K562 (cell line): Measurements from ENCODE around the gene CLCN6. TPM values are rescaled to one million over a fixed set of nuclear protein-coding genes. Genes with fewer than 3 reads are reported as not detected.

Source experiments
- CBFA2T3 ChIP-seq: fragments of 450-650 bp; IDR thresholded peaks from 2 replicates; pipeline ENCODE4 v1.6.1; 2017
- CEBPG ChIP-seq, 3 experiments: fragments of 200-800 bp in 1 of 3; sonication (Bioruptor generic) in 1 of 3; sonication (generic) in 1 of 3; formaldehyde crosslinking in 1 of 3; IDR thresholded peaks in 2 of 3; conservative IDR thresholded peaks in 1 of 3; 2 replicates each; pipeline versions ENCODE4 v1.6.1 to v1.8.0; 2016 to 2022; ENCODE audit warnings: missing compliant biosample characterization in 2 of 3, missing genetic modification characterization in 2 of 3, mild to moderate bottlenecking in 1 of 3, missing genetic modification reagents in 1 of 3
- CREB1 ChIP-seq, 2 experiments: sonication (generic) in 1 of 2; formaldehyde crosslinking in 1 of 2; IDR thresholded peaks; 2 replicates each; pipeline versions ENCODE4 v1.6.1 to v1.8.0; 2012 to 2022; ENCODE audit warnings: inconsistent platforms in 1 of 2, mild to moderate bottlenecking in 1 of 2, missing genetic modification reagents in 1 of 2, moderate library complexity in 1 of 2
- DDX20 ChIP-seq: fragments of 450-650 bp; IDR thresholded peaks from 2 replicates; pipeline ENCODE4 v1.6.1; 2016; ENCODE audit warnings: missing genetic modification characterization, low read depth, mild to moderate bottlenecking, missing compliant biosample characterization, moderate library complexity
- FOXJ3 ChIP-seq: sonication (generic); formaldehyde crosslinking; IDR thresholded peaks from 2 replicates; pipeline ENCODE4 v1.4.0; 2020; ENCODE audit warnings: mild to moderate bottlenecking, missing genetic modification reagents
- KDM2B ChIP-seq: fragments of 250-450 bp; sonication (Bioruptor Pico); IDR thresholded peaks from 2 replicates; pipeline ENCODE4 v1.8.0; 2021; ENCODE audit warnings: mild to moderate bottlenecking, moderate library complexity
- NCOA2 ChIP-seq, 2 experiments: fragments of 450-650 bp; IDR thresholded peaks; 2 replicates each; pipeline ENCODE4 v1.6.1; 2018; ENCODE audit warnings: mild to moderate bottlenecking in 2 of 2, moderate library complexity in 1 of 2; ENCODE audit not compliant: partially characterized antibody in 2 of 2
- RAD21 ChIP-seq, 2 experiments: fragments of 250-450 bp in 1 of 2; fragments of 450-650 bp in 1 of 2; sonication (Bioruptor Pico) in 1 of 2; formaldehyde crosslinking in 1 of 2; IDR thresholded peaks in 1 of 2; conservative IDR thresholded peaks in 1 of 2; 2 replicates each; pipeline versions ENCODE4 v1.4.0 to v1.8.0; 2020 to 2022; ENCODE audit warnings: mild to moderate bottlenecking in 2 of 2, moderate library complexity in 1 of 2
- RUNX1 ChIP-seq: sonication (generic); IDR thresholded peaks from 2 replicates; pipeline ENCODE4 v1.6.1; 2016; ENCODE audit warnings: antibody characterized with exemption, low read depth
- SRSF1 ChIP-seq: fragments of 200-400 bp; formaldehyde crosslinking; IDR thresholded peaks from 2 replicates; pipeline ENCODE4 v1.6.1; 2017; ENCODE audit warnings: mild to moderate bottlenecking, low read depth, low read length, moderate library complexity
- TCF7 ChIP-seq: sonication (generic); IDR thresholded peaks from 2 replicates; pipeline ENCODE4 v1.6.1; 2016; ENCODE audit warnings: antibody characterized with exemption, borderline replicate concordance
- TFE3 ChIP-seq: fragments of 450-650 bp; formaldehyde crosslinking; IDR thresholded peaks from 2 replicates; pipeline ENCODE4 v1.4.0; 2020; ENCODE audit warnings: mild to moderate bottlenecking, mixed read lengths
- ZNF384 ChIP-seq: IDR thresholded peaks from 2 replicates; pipeline ENCODE4 v1.6.1; 2012; ENCODE audit warnings: low read depth, low read length, improper control_type of control experiment
- ZNF511 ChIP-seq: sonication (generic); formaldehyde crosslinking; IDR thresholded peaks from 2 replicates; pipeline ENCODE4 v1.8.0; 2022; ENCODE audit warnings: mild to moderate bottlenecking, missing genetic modification reagents
- ZNF584 ChIP-seq: fragments of 200-800 bp; sonication (Bioruptor generic); IDR thresholded peaks from 2 replicates; pipeline ENCODE4 v1.6.1; 2016; ENCODE audit warnings: low read depth, mild to moderate bottlenecking, missing genetic modification characterization, missing compliant biosample characterization
- ZNF639 ChIP-seq, 2 experiments: fragments of 200-800 bp in 1 of 2; sonication (Bioruptor generic) in 1 of 2; sonication (generic) in 1 of 2; formaldehyde crosslinking in 1 of 2; IDR thresholded peaks in 1 of 2; conservative IDR thresholded peaks in 1 of 2; 2 replicates each; pipeline versions ENCODE4 v1.5.0 to v1.6.1; 2016 to 2020; ENCODE audit warnings: missing compliant biosample characterization in 1 of 2, missing genetic modification characterization in 1 of 2, missing genetic modification reagents in 1 of 2
- polyA plus RNA-seq, 8 experiments: library from polyadenylated mRNA; depleted of rRNA in 4 of 8; stranded (reverse) in 5 of 8; unstranded in 3 of 8; fragments of >200 nt; fragmentation: Nextera tagmentation in 2 of 8; fragmentation: Illumina TruSeq in 1 of 8; extraction: Ambion mirVana in 2 of 8; extraction: Trizol in 1 of 8; gene quantifications; 2 replicates each; pipeline versions ENCODE4 v1.2.1 to v1.2.3, GENCODE V29; 2011 to 2014; ENCODE audit warnings: inconsistent platforms in 1 of 8, missing spikeins in 1 of 8
- total RNA-seq, 7 experiments: library from RNA; depleted of rRNA in 6 of 7; stranded (reverse); fragments of >200 nt in 6 of 7; fragmentation: Illumina TruSeq in 2 of 7; extraction: Trizol in 2 of 7; gene quantifications; 2 replicates each; pipeline versions ENCODE4 v1.2.1 to v1.2.3, GENCODE V29; 2011 to 2021; ENCODE audit warnings: low replicate concordance in 1 of 7
- TF ChIP-seq, protein P1 (sequence below): sonication (generic); formaldehyde crosslinking; IDR thresholded peaks from 2 replicates; pipeline ENCODE4 v1.8.1; 2023; ENCODE audit warnings: mild to moderate bottlenecking, missing genetic modification reagents

CLCN6 gene
- total and polyA plus RNA-seq, 9 of the 15 experiments (the other 6 are each of a cell fraction or from before 2014, with no cell fraction given), result 2.0 to 21.8 (median 13.6) TPM

DNA sequence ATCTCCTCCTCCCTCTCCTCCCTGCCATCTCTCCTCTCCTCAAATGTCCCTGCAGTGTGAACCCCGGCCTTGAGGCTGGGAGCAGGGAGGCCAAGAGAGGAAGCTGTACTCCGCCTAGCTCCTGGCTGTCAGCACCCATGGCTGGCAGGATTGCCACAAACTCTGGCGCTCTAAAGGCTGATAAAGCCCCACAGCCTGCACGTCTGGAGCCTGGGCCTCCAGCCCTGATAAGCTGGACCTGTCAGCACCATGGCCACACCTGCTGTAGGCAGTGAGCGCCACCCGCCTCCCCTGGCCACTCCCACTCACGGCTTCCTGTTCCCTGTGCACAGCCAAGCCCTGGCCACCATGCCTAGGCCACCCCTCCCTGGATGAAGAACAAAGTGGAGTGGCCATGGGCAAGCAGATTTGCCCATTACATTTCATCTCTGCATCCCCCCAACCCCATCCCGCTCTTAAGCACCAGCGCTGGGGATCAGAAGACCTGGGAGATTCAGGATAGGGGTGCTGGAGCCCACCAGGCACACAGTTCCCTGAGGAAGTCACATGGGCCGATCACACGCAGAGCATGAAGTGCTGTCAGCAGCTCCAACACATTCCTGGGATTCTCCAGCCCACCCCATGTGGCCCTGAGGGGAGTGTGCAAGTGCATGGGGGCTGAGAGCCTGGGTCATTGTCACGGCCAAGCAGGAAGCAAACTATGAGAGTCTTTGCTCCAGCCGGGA, 77.0 kb downstream of the CLCN6 start (continued):
- peak in 1 of 2 experiments; percentile 84; a peak in 1 of 4 replicates for TF ChIP-seq ZNF639 (CRISPR knock-in tag; conservative IDR thresholded peaks at IDR 0.05 in 1 of 2, IDR thresholded peaks at IDR 0.05 in 1 of 2)
- no peak for TF ChIP-seq KDM2B (CRISPR knock-in tag)
- TF ChIP-seq ZNF511 (CRISPR knock-in tag), result no peak
- TF ChIP-seq RUNX1, result peak; percentile 84
- TF ChIP-seq RAD21 (CRISPR knock-in tag; conservative IDR thresholded peaks at IDR 0.05 in 1 of 2, IDR thresholded peaks at IDR 0.05 in 1 of 2), result peak in 1 of 2 experiments; percentile 47; a peak in 2 of 4 replicates
- no peak for TF ChIP-seq FOXJ3 (CRISPR knock-in tag)
- peak; percentile 98 for TF ChIP-seq CBFA2T3
- TF ChIP-seq ZNF584 (CRISPR knock-in tag), result peak; percentile 90
- TF ChIP-seq, protein P1, sequence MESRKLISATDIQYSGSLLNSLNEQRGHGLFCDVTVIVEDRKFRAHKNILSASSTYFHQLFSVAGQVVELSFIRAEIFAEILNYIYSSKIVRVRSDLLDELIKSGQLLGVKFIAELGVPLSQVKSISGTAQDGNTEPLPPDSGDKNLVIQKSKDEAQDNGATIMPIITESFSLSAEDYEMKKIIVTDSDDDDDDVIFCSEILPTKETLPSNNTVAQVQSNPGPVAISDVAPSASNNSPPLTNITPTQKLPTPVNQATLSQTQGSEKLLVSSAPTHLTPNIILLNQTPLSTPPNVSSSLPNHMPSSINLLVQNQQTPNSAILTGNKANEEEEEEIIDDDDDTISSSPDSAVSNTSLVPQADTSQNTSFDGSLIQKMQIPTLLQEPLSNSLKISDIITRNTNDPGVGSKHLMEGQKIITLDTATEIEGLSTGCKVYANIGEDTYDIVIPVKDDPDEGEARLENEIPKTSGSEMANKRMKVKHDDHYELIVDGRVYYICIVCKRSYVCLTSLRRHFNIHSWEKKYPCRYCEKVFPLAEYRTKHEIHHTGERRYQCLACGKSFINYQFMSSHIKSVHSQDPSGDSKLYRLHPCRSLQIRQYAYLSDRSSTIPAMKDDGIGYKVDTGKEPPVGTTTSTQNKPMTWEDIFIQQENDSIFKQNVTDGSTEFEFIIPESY (CRISPR knock-in tag), result peak; percentile 59
- no peak for TF ChIP-seq DDX20 (tag)
- no peak for TF ChIP-seq NCOA2 (IDR thresholded peaks at IDR 0.05; ENCODE audit: partially characterized antibody in 2 of 2)
- no peak for TF ChIP-seq SRSF1
- 0 out of 2 replicates have a peak, but pooled peaks have one; percentile 76 for TF ChIP-seq TCF7
- no peak; the same call in 1 of the 2 replicates for TF ChIP-seq TFE3 (CRISPR knock-in tag)
- no peak for TF ChIP-seq ZNF384
- no peak for TF ChIP-seq CEBPG (CRISPR knock-in tag; IDR thresholded peaks at IDR 0.05)
- TF ChIP-seq CEBPG (tag; conservative IDR thresholded peaks at IDR 0.05 in 1 of 2, IDR thresholded peaks at IDR 0.05 in 1 of 2), result no peak
- peak; percentile 64 for TF ChIP-seq CREB1 (IDR thresholded peaks at IDR 0.05)
- peak; percentile 42; the same call in 1 of the 2 replicates for TF ChIP-seq CREB1 (CRISPR knock-in tag; IDR thresholded peaks at IDR 0.05)
